H9 (cell line): ENCODE results near the gene ATE1. TPM values are rescaled to one million over a fixed set of nuclear protein-coding genes. Genes with fewer than 3 reads are reported as not detected.
A peak's percentile ranks its signal among the peaks of the same experiment; 100 is the strongest.

Experiments used
- DNase-seq: peaks from one replicate; pipeline ENCODE4 v3.0.0-alpha.2; 2017
- H2AFZ ChIP-seq: one replicate; pipeline ENCODE4 v1.6.1; 2013; ENCODE audit warnings: mild to moderate bottlenecking, low read length, control low read depth, moderate library complexity
- H2AK5ac ChIP-seq: 2 replicates; pipeline ENCODE4 v1.6.1; 2013; ENCODE audit warnings: low read length, control low read depth, mixed read lengths; ENCODE audit not compliant: insufficient read length
- H2BK120ac ChIP-seq: one replicate; pipeline ENCODE4 v1.6.1; 2013; ENCODE audit warnings: low read depth, mild to moderate bottlenecking, low read length, control low read depth, inconsistent platforms; ENCODE audit not compliant: poor library complexity, severe bottlenecking
- H2BK12ac ChIP-seq: 2 replicates; pipeline ENCODE4 v1.6.1; 2013; ENCODE audit warnings: low read length, control low read depth, mixed read lengths, low read depth; ENCODE audit not compliant: insufficient read length
- H2BK15ac ChIP-seq: 2 replicates; pipeline ENCODE4 v1.6.1; 2013; ENCODE audit warnings: low read depth, low read length, control low read depth
- H2BK20ac ChIP-seq: one replicate; pipeline ENCODE4 v1.6.1; 2013; ENCODE audit warnings: low read depth, mild to moderate bottlenecking, low read length, control low read depth, inconsistent platforms; ENCODE audit not compliant: poor library complexity, severe bottlenecking
- H2BK5ac ChIP-seq: 2 replicates; pipeline ENCODE4 v1.6.1; 2013; ENCODE audit warnings: low read length, control low read depth, mixed read lengths; ENCODE audit not compliant: insufficient read length
- H3K14ac ChIP-seq: 2 replicates; pipeline ENCODE4 v1.6.1; 2013; ENCODE audit warnings: low read length, control low read depth; ENCODE audit not compliant: insufficient read depth
- H3K18ac ChIP-seq: 2 replicates; pipeline ENCODE4 v1.6.1; 2013; ENCODE audit warnings: low read depth, mild to moderate bottlenecking, mixed read lengths, low read length, control low read depth; ENCODE audit not compliant: insufficient read length
- H3K23ac ChIP-seq: 2 replicates; pipeline ENCODE4 v1.6.1; 2013; ENCODE audit warnings: low read length, control low read depth, mixed read lengths, low read depth; ENCODE audit not compliant: insufficient read length
- H3K23me2 ChIP-seq: 2 replicates; pipeline ENCODE4 v1.6.1; 2013; ENCODE audit warnings: low read depth, mild to moderate bottlenecking, mixed read lengths, low read length, control low read depth; ENCODE audit not compliant: insufficient read length, poor library complexity, severe bottlenecking
- H3K27ac ChIP-seq: 2 replicates; pipeline ENCODE4 v1.5.1; 2013; ENCODE audit warnings: low read length, control low read depth, mixed read lengths, low read depth; ENCODE audit not compliant: insufficient read length
- H3K27me3 ChIP-seq: 2 replicates; pipeline ENCODE4 v1.6.1; 2013; ENCODE audit warnings: low read length, control low read depth, inconsistent platforms; ENCODE audit not compliant: insufficient read depth
- H3K4ac ChIP-seq: 2 replicates; pipeline ENCODE4 v1.6.1; 2013; ENCODE audit warnings: low read depth, mild to moderate bottlenecking, control low read depth, inconsistent platforms, low read length, moderate library complexity
- H3K4me1 ChIP-seq: 2 replicates; pipeline ENCODE4 v1.6.1; 2013; ENCODE audit warnings: low read length, control low read depth, inconsistent platforms; ENCODE audit not compliant: insufficient read depth
- H3K4me2 ChIP-seq: 2 replicates; pipeline ENCODE4 v1.6.1; 2013; ENCODE audit warnings: low read length, control low read depth, mixed read lengths; ENCODE audit not compliant: insufficient read length, insufficient read depth
- H3K56ac ChIP-seq: 2 replicates; pipeline ENCODE4 v1.6.1; 2013; ENCODE audit warnings: low read depth, mild to moderate bottlenecking, mixed read lengths, low read length, control low read depth; ENCODE audit not compliant: insufficient read length
- H3K79me1 ChIP-seq: 2 replicates; pipeline ENCODE4 v1.6.1; 2013; ENCODE audit warnings: low read depth, mild to moderate bottlenecking, moderate library complexity, low read length, control low read depth, inconsistent platforms; ENCODE audit not compliant: insufficient read depth, poor library complexity, severe bottlenecking
- H3K79me2 ChIP-seq: 2 replicates; pipeline ENCODE4 v1.6.1; 2013; ENCODE audit warnings: low read length, control low read depth, inconsistent platforms; ENCODE audit not compliant: insufficient read depth
- H3K9ac ChIP-seq: 2 replicates; pipeline ENCODE4 v1.6.1; 2013; ENCODE audit warnings: low read length, control low read depth, mixed read lengths; ENCODE audit not compliant: insufficient read length; ENCODE audit errors: extremely low read depth
- H3K9me3 ChIP-seq: one replicate; pipeline ENCODE4 v1.6.1; 2013; ENCODE audit warnings: low read depth, low read length, inconsistent platforms; ENCODE audit not compliant: control insufficient read depth
- H3T11ph ChIP-seq: one replicate; pipeline ENCODE4 v1.6.1; 2013; ENCODE audit warnings: mild to moderate bottlenecking, low read length, control low read depth, inconsistent platforms
- H4K20me1 ChIP-seq: one replicate; pipeline ENCODE4 v1.6.1; 2013; ENCODE audit not compliant: control insufficient read depth, insufficient read length, insufficient read depth
- H4K5ac ChIP-seq: 2 replicates; pipeline ENCODE4 v1.6.1; 2013; ENCODE audit warnings: low read depth, mild to moderate bottlenecking, mixed read lengths, low read length, control low read depth; ENCODE audit not compliant: insufficient read length
- H4K8ac ChIP-seq: replicated peaks from 2 replicates; pipeline ENCODE4 v1.6.1; 2013; ENCODE audit warnings: low read length, control low read depth, mixed read lengths, low read depth; ENCODE audit not compliant: insufficient read length
- H4K91ac ChIP-seq: 2 replicates; pipeline ENCODE4 v1.6.1; 2013; ENCODE audit warnings: low read depth, mild to moderate bottlenecking, moderate library complexity, mixed read lengths, low read length, control low read depth; ENCODE audit not compliant: insufficient read length
- H3K27ac Mint-ChIP-seq, 3 experiments: 2 replicates in 2 of 3; 3 replicates in 1 of 3; pipeline ENCODE4 v1.8.0; 2020 to 2021; ENCODE audit warnings: mixed read lengths in 3 of 3, mild to moderate bottlenecking in 1 of 3, moderate library complexity in 1 of 3
- H3K27me3 Mint-ChIP-seq: 2 replicates; pipeline ENCODE4 v1.8.0; 2021; ENCODE audit warnings: low read depth, mild to moderate bottlenecking, moderate library complexity, mixed read lengths
- H3K36me3 Mint-ChIP-seq, 3 experiments: 2 replicates in 2 of 3; 3 replicates in 1 of 3; pipeline ENCODE4 v1.8.0; 2020 to 2021; ENCODE audit warnings: low read depth in 3 of 3, mixed read lengths in 3 of 3; ENCODE audit not compliant: insufficient read depth in 1 of 3
- H3K4me1 Mint-ChIP-seq, 2 experiments: 2 replicates each; pipeline ENCODE4 v1.8.0; 2020; ENCODE audit warnings: mixed read lengths in 2 of 2
- H3K4me3 Mint-ChIP-seq, 2 experiments: 2 replicates in 1 of 2; 3 replicates in 1 of 2; pipeline ENCODE4 v1.8.0; 2020 to 2021; ENCODE audit warnings: mild to moderate bottlenecking in 2 of 2, mixed read lengths in 2 of 2, moderate library complexity in 1 of 2
- H3K9me3 Mint-ChIP-seq, 2 experiments: 2 replicates in 1 of 2; 3 replicates in 1 of 2; pipeline ENCODE4 v1.8.0; 2020; ENCODE audit warnings: mild to moderate bottlenecking in 2 of 2, mixed read lengths in 2 of 2, moderate library complexity in 1 of 2
- CTCF ChIP-seq: fragments of 200-600 bp; sonication (generic); conservative IDR thresholded peaks from 3 replicates; pipeline ENCODE4 v1.8.0; 2021; ENCODE audit warnings: antibody characterized with exemption, mild to moderate bottlenecking
- WGBS: extraction: QIAGEN DNeasy Blood & Tissue Kit; methylation state at CpG from one replicate; pipeline ENCODE4 v1.1.7; 2013; ENCODE audit warnings: missing lambda C conversion rate, low lambda C conversion rate, mixed read lengths; ENCODE audit not compliant: insufficient read length; ENCODE audit errors: extremely low coverage; 5-methylcytosine and 5-hydroxymethylcytosine counted together
- total RNA-seq: library from RNA; stranded (reverse); gene quantifications from 2 replicates; pipeline ENCODE4 v1.2.1, GENCODE V29; 2021

Gene ATE1
- total RNA-seq, 1 experiment from 2014 or later, result 29.0 TPM

- no peak overlapping the region for H2AFZ ChIP-seq
- no peak overlapping the region for H4K5ac ChIP-seq
- WGBS, result no CpG with 5 or more reads among the region's 4 CpGs
- H2BK120ac ChIP-seq, result no peak overlapping the region
- H3K4me1 Mint-ChIP-seq, result peaks cover 9 to 10% of the 10 kb centered on the region in 2 experiments
- no peak overlapping the region for H2BK20ac ChIP-seq
- H3K9ac ChIP-seq, result no peak overlapping the region
- H3K4me3 Mint-ChIP-seq, result no peak overlapping the region
- no peak overlapping the region for H3K4me2 ChIP-seq
- no peak overlapping the region for H3K4ac ChIP-seq
- H3K56ac ChIP-seq, result no peak overlapping the region
- H3K4me1 ChIP-seq, result no peaks in the 10 kb centered on the region
- no peak overlapping the region for H3K27ac ChIP-seq
- no peaks in the 10 kb centered on the region for H3K9me3 Mint-ChIP-seq
- H3K36me3 Mint-ChIP-seq, result peaks cover 0 to 7% (median 6%) of the 10 kb centered on the region in 3 experiments; a peak in 3 of 7 replicates
- H4K91ac ChIP-seq, result no peak overlapping the region
- no peak overlapping the region for H2AK5ac ChIP-seq
- no peak overlapping the region for H3T11ph ChIP-seq
- H3K79me2 ChIP-seq, result no peaks in the 10 kb centered on the region
- no peaks in the 10 kb centered on the region for H3K79me1 ChIP-seq
- H3K27me3 Mint-ChIP-seq, result no peaks in the 10 kb centered on the region
- no peak overlapping the region for H2BK5ac ChIP-seq
- H3K9me3 ChIP-seq, result no peaks in the 10 kb centered on the region
- no peak overlapping the region for H2BK12ac ChIP-seq
- H3K14ac ChIP-seq, result no peak overlapping the region
- H3K27me3 ChIP-seq, result no peaks in the 10 kb centered on the region
- H3K23ac ChIP-seq, result no peak overlapping the region
- H2BK15ac ChIP-seq, result no peak overlapping the region
- 0 out of 7 replicates have a peak overlapping the region, but pooled peaks of 1 of the 3 experiments have one; percentile 40 for H3K27ac Mint-ChIP-seq
- no peak for DNase-seq
- H3K18ac ChIP-seq, result no peak overlapping the region
- no peak for TF ChIP-seq CTCF
- no peaks in the 10 kb centered on the region for H4K20me1 ChIP-seq
- H3K23me2 ChIP-seq, result no peaks in the 10 kb centered on the region
- H4K8ac ChIP-seq, result no peak overlapping the region
These were observed 88.9 kb downstream of the ATE1 start for GRCh38 chr10:121838931-121839330.
